Esophagus squamous epithelium (tissue), 5 donors: ENCODE measurements around the gene DENND1A. TPM values are rescaled to one million over a fixed set of nuclear protein-coding genes. Genes with fewer than 3 reads are reported as not detected.

Experiments
- DNase-seq: peaks from one replicate; lab custom pipeline; 2025; lab: John Stamatoyannopoulos, UW
- H3K27ac ChIP-seq, 4 donors: fragments of 200-600 bp; sonication (generic); one replicate each; pipeline ENCODE4 v1.5.1; 2016 to 2019; ENCODE audit warnings: mild to moderate bottlenecking in 1 of 4
- H3K27me3 ChIP-seq, 4 donors: fragments of 200-600 bp; sonication (generic); 1 replicate in 3 of 4; 2 replicates in 1 of 4; pipeline versions ENCODE4 v1.5.1 to v1.6.0; 2017 to 2021; ENCODE audit warnings: antibody characterized with exemption in 1 of 4
- H3K36me3 ChIP-seq, 3 donors: fragments of 200-600 bp; sonication (generic); one replicate each; pipeline ENCODE4 v1.5.1; 2016 to 2019
- H3K4me1 ChIP-seq, 3 donors: fragments of 200-600 bp; sonication (generic); one replicate each; pipeline ENCODE4 v1.5.1; 2017 to 2019
- H3K4me3 ChIP-seq, 4 donors: fragments of 200-600 bp; sonication (generic); 1 replicate in 3 of 4; 2 replicates in 1 of 4; pipeline ENCODE4 v1.5.1; 2016 to 2019; ENCODE audit warnings: mild to moderate bottlenecking in 2 of 4, moderate library complexity in 1 of 4
- H3K9me3 ChIP-seq, 3 donors: fragments of 200-600 bp; sonication (generic); one replicate each; pipeline ENCODE4 v1.5.1; 2016 to 2019
- POLR2A ChIP-seq, 4 donors: fragments of 450-650 bp; IDR thresholded peaks; one replicate each; pipeline ENCODE4 v1.6.1; 2017; ENCODE audit warnings: antibody characterized with exemption in 4 of 4, mild to moderate bottlenecking in 4 of 4, moderate library complexity in 3 of 4
- WGBS, 2 donors: methylation state at CpG; one replicate each; pipeline ENCODE4 v1.1.5; 2018; 5-methylcytosine and 5-hydroxymethylcytosine counted together
- intact Hi-C: fragments of 100-400 bp; cut with DNase I; formaldehyde crosslinking; loops from one replicate; pipeline ENCODE4 v1.15.0; 2022
- total RNA-seq, 4 donors: library from RNA; depleted of rRNA; stranded (reverse); fragments of >200 nt; gene quantifications; one replicate each; pipeline ENCODE4 v1.1.0, GENCODE V29; 2016
- TF ChIP-seq, protein P1 (sequence below), 6 experiments: fragments of 450-650 bp in 4 of 6; fragments of 200-600 bp in 2 of 6; sonication (generic) in 2 of 6; IDR thresholded peaks; one replicate each; pipeline ENCODE4 v1.5.1; 2016 to 2019; ENCODE audit warnings: antibody characterized with exemption in 6 of 6, mild to moderate bottlenecking in 4 of 6, moderate library complexity in 4 of 6
- donor health status: DM: yes; HTN: yes; CAD: no.

Gene DENND1A
- total RNA-seq, 4 donors from 2014 or later = 5.3 to 16.0 (median 12.9) TPM

DNA sequence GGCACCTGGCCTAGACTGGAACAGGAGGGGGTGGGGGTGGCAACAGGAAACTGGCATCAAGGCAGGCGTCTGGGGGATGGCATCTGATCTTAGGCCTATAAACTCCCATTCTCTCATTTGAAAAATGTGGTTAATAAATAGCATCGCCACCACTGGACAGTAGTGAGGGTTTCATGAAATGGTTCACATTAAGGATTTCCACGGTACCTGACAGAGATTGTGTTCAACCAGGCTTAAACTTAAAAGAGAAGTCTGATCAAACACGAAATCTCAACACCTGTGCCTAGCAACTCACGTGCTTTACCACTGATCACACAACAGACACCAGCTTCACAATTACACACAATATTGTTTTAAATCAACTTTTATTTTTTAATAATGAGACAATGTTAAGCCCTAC is 3.0 kb downstream of the DENND1A start:
- 84 to 94% methylated on average over 5 of the region's 5 CpGs for whole genome bisulfite sequencing, 2 donors
- H3K36me3 ChIP-seq = no peaks in the 10 kb centered on the region
- TF ChIP-seq, protein P1, sequence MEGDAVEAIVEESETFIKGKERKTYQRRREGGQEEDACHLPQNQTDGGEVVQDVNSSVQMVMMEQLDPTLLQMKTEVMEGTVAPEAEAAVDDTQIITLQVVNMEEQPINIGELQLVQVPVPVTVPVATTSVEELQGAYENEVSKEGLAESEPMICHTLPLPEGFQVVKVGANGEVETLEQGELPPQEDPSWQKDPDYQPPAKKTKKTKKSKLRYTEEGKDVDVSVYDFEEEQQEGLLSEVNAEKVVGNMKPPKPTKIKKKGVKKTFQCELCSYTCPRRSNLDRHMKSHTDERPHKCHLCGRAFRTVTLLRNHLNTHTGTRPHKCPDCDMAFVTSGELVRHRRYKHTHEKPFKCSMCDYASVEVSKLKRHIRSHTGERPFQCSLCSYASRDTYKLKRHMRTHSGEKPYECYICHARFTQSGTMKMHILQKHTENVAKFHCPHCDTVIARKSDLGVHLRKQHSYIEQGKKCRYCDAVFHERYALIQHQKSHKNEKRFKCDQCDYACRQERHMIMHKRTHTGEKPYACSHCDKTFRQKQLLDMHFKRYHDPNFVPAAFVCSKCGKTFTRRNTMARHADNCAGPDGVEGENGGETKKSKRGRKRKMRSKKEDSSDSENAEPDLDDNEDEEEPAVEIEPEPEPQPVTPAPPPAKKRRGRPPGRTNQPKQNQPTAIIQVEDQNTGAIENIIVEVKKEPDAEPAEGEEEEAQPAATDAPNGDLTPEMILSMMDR (IDR thresholded peaks at IDR 0.05) = no peak
- no peak for TF ChIP-seq POLR2A (IDR thresholded peaks at IDR 0.05)
- no peak overlapping the region for H3K4me3 ChIP-seq
- no peaks in the 10 kb centered on the region for H3K9me3 ChIP-seq
- H3K4me1 ChIP-seq = peaks cover 10 to 29% (median 15%) of the 10 kb centered on the region in 3 donors
- no peaks in the 10 kb centered on the region for H3K27me3 ChIP-seq
- H3K27ac ChIP-seq = no peak overlapping the region
- no peak for DNase-seq
- intact Hi-C loops = no loop called here

DNA sequence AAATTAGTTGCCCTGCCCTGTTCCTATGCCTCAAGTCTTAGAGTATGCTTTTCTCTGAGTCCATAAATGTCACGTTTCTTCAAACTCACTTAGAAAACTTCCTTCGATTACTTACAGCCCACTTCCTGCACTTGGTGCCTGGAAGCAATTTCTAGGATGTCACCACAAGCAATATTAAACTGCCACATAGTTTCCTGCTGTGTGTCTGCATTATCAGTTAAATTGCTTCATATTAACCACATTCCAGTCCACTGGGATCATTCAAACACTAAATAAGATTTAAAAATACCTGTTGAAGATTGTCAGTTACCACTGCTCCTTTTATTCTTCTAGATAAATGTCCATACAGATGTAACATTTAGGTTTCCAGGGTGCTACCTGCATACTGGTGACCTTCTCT is 4.1 kb downstream of the DENND1A start:
- TF ChIP-seq, protein P1 (IDR thresholded peaks at IDR 0.05) = no peak
- no peak for TF ChIP-seq POLR2A (IDR thresholded peaks at IDR 0.05)
- no peak overlapping the region for H3K4me3 ChIP-seq
- H3K9me3 ChIP-seq = no peaks in the 10 kb centered on the region
- intact Hi-C loops = no loop called here
- peaks cover 10 to 29% (median 15%) of the 10 kb centered on the region in 3 donors for H3K4me1 ChIP-seq
- DNase-seq = no peak
- H3K27ac ChIP-seq = no peak overlapping the region
- WGBS, 2 donors = 77 to 82% methylated on average over 2 of the region's 2 CpGs
- H3K27me3 ChIP-seq = no peaks in the 10 kb centered on the region
- H3K36me3 ChIP-seq = no peaks in the 10 kb centered on the region

DNA sequence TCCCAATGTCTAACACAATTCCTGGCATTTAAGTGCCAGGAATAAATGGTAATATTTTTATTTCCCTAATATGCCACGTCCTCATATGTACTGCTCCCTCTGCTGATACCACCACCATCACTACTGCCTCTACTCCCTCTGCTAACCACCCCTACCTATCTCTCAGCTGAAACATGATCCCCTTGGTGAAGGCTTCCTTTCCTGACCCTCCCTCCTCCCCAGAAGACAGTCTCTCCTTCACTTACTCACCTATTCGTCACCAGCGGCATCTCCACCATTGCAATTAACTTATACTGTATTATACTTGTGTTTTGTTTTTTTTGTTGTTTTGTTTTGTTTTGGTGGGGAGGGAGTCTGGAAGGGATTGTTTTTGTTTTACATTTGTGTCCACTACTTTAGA is 4.8 kb downstream of the DENND1A start:
- intact Hi-C loops = no loop called here
- Histone ChIP-seq H3K9me3 (no peaks in the 10 kb centered on the region), H3K4me3 (no peak overlapping the region), H3K4me1 (peaks cover 7 to 24% (median 15%) of the 10 kb centered on the region in 3 donors), H3K36me3 (no peaks in the 10 kb centered on the region), H3K27me3 (no peaks in the 10 kb centered on the region), H3K27ac (no peak overlapping the region)
- TF ChIP-seq POLR2A (IDR thresholded peaks at IDR 0.05) = no peak
- TF ChIP-seq, protein P1 (IDR thresholded peaks at IDR 0.05) = no peak
- no peak for DNase-seq
- WGBS, 2 donors = 93% methylated on average over 3 of the region's 3 CpGs

DNA sequence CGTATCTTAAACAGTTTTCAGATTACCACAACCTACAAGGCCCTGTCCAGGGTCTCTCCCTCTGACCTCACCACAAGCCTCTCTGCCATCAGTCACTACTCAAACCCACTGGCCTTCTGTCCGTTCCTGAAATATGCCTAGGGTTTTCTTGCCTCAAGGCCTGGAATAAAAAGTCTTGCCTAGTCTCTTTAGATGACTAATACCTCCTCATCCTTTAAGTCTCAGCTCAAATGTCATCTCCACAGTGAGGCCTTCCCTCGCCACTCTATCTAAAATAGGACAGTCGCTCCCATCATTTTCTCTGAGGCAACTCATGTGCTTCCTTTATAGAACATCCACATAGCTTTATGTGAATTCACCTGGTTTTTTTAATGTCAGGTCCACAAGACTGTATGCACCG is 5.2 kb downstream of the DENND1A start:
- Histone ChIP-seq H3K4me3 (no peak overlapping the region), H3K36me3 (no peaks in the 10 kb centered on the region), H3K27me3 (no peaks in the 10 kb centered on the region), H3K9me3 (no peaks in the 10 kb centered on the region), H3K27ac (no peak overlapping the region), H3K4me1 (peaks cover 7 to 22% (median 15%) of the 10 kb centered on the region in 3 donors)
- 87 to 89% methylated on average over 5 of the region's 5 CpGs for WGBS, 2 donors
- DNase-seq = no peak
- intact Hi-C loops = no loop called here
- TF ChIP-seq, protein P1 (IDR thresholded peaks at IDR 0.05) = no peak
- no peak for TF ChIP-seq POLR2A (IDR thresholded peaks at IDR 0.05)

DNA sequence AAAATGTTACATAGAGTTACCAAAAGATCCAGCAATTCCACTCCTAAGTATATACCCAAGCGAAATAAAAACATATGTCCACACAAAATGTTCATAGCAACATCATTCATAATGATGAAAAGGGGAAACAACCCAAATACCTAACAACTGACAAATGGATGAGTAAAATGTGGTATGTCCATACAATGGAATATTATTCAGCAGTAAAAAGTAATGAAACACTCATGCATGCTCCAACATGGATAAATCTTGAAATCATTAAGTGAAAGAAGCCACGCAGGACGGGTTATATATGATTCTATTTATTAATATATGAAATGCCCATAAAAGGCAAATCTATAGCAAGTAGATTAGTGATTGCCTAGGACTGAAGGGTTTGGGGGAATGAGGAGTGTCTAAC is 6.0 kb downstream of the DENND1A start:
- TF ChIP-seq, protein P1 (IDR thresholded peaks at IDR 0.05) = no peak
- no peaks in the 10 kb centered on the region for H3K27me3 ChIP-seq
- no peak overlapping the region for H3K4me3 ChIP-seq
- no peak for DNase-seq
- no peak overlapping the region for H3K27ac ChIP-seq
- no peaks in the 10 kb centered on the region for H3K9me3 ChIP-seq
- intact Hi-C loops = no loop called here
- 89 to 99% methylated on average over 3 of the region's 3 CpGs for WGBS, 2 donors
- peaks cover 7 to 15% (median 15%) of the 10 kb centered on the region in 3 donors for H3K4me1 ChIP-seq
- no peaks in the 10 kb centered on the region for H3K36me3 ChIP-seq
